Dermis blood vessel endothelial cell (primary cell): ENCODE data around the gene METTL15. TPM values are rescaled to one million over a fixed set of nuclear protein-coding genes. Genes with fewer than 3 reads are reported as not detected.
A peak's percentile ranks its signal among the peaks of the same experiment; 100 is the strongest.
"Not testable (repeated sequence)": the region's sequence is repeated elsewhere in the genome, so short reads cannot be mapped to it uniquely, and the experiment has no call there.

Source experiments
- DNase-seq: peaks from one replicate; pipeline ENCODE4 v3.0.0; 2010
- total RNA-seq: library from RNA; depleted of rRNA; stranded (reverse); fragments of >200 nt; gene quantifications from 2 replicates; pipeline ENCODE4 v1.2.3, GENCODE V29; 2014

Gene METTL15
- total RNA-seq, 1 donor from 2014 or later, result 16.5 TPM

DNA sequence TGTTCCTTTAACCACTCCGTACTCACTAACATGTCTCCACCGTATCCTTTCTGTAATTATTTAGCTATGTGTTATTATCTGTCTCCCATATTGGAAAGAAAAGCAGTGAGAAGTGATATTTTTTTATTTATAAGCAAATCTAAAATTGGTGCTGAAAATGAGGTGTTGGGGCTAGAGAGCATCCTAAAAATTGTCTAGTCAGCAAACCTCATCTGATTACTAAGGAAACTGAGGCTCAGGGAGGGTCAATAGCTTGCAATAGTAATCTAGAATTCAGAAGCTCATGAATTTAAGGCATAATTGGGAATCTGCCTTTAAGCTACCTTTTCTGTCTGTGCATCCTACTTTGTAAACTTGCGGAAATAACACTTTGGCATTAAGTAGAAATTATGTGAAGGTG lies 190.0 kb downstream of the METTL15 start:
- no peak for DNase-seq

DNA sequence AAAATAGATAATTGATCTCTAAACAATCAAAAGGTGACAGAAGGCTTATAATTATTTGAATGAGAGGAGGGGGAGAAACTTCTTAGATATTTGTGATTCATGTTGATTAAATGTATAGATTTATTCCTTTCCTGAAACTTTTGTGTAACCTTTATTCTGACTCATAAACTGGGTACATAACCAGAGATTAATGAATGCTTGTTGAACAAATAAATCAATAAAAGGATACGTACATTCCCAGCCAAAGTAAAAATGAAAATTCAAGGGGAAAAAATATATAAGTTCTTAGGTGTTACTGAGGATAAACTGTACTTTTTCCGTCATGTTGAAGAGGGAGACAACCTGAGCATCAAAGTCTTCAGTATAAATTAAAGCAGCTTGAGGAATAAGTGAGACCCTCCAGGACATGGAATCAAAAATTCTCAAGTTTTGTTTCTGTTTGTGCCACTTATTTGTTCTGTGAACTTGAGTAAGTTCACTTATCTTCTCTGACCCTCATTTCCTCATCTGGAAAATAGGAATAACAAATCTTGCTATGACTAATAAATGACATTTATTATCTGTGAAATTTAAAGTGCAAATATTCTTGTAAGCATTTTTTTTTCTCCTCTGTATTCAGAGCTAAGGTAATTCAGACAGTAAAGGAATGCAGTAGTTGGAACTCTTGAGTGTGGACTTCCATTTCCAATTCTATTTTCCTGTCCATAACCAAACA lies 195.4 kb downstream of the METTL15 start:
- DNase-seq, result peak; percentile 24

DNA sequence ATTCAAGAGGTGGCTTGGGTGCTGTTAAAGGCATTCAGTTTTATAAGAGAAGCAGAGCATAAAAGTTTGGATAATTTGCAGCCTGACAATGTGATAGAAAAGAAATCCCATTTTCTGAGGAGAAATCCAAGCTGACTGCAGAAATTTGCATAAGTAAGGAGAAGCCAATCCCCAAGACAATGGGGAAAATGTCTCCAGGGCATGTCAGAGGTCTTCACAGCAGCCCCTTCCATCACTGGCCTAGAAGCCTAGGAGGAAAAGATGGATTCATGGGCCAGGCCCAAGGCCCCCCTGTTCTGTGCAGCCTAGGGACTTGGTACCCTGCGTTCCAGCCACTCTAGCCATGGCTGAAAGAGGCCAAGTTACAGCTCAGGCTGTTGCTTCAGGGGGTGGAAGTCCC lies 207.3 kb downstream of the METTL15 start:
- DNase-seq, result no peak

DNA sequence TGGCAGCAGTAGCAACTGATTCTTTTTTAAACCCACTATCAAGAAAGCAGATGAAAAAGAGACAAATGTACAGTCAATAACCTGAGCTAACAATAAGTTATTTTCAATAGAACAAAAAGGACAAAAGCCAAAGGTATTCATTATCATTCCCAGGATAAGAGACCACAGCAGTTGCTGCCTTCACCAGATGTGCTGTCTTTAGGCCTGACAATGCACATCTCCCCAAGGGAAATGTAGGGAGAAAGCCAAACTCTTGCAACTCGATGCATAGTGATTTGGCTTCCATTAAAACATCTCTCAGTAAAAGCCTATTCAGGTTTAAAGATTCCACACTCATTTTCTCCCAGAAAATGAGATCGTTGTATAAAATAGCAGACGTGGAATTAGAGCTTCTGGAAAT lies 210.7 kb downstream of the METTL15 start:
- DNase-seq, result no peak

DNA sequence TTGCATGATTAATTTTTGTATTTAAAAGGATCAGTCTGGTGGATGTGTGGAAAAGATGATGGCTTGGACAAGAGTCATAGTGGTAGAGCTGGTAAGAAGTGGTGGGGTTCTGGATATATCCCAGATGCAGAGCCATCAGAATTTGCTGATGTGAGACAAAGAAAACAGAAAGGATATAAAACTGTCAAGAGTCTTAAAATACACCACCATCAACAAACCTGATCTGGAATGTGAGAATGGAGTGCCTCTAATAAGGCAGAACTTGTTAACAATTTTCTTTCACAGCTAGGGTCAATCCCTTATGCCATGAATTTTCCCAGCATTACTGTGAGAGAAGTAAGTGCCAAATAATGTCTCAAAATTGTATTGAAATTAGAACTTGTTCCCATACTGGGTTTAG lies 215.4 kb downstream of the METTL15 start:
- DNase-seq, result no peak

DNA sequence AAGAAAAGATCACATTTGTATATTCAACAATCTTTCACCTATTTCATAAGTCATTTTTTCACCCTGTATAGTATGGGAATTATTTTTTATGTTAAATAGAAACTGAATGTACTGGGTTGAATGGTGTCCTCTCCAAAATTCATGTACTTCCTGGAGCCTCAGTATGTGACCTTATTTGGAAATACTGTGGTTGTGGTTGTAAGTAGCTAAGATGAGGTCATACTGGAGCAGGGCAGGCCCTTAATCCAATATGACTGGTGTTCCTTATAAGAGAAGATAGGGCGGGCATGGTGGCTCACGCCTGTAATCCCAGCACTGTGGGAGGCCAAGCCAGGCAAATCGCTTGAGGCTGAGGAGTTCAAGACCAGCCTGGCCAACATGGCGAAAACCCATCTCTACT lies 224.2 kb downstream of the METTL15 start:
- not testable (repeated sequence) for DNase-seq

DNA sequence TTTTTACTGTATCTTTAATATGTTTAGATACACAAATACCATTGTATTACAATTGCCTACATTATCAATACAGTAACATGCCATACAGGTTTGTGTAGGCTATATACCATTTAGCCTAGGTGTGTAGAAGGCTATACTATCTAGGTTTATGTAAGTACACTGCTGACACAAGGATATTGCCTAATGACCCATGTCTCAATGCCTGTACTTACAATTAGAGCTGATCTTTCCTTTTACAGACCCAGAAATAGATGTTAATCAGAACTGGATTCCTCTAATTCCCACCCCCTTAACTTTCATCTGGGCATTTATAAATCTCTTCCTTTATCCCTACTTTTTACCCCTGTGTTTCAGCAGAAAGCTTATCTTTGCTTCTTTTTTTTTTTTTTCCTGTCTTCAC lies 229.5 kb downstream of the METTL15 start:
- DNase-seq, result no peak

DNA sequence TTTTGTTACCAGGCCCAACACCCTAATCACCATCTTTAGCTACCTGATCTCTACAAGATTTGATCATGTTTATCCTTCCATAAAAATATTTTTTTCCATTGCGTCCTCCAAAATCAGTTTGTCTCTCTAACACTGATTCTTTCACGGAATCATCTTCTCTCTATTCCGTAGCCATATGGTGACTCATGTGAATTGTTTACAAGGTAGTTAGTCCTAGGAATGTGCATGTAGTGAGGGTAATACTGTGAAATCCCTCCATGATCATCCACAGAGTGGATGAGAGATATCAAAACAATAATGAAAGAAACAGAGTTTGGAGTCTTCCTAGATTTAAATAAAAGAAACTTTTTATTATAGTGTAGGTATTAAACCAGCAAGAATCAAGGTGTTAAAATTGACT lies 230.2 kb downstream of the METTL15 start:
- no peak for DNase-seq

DNA sequence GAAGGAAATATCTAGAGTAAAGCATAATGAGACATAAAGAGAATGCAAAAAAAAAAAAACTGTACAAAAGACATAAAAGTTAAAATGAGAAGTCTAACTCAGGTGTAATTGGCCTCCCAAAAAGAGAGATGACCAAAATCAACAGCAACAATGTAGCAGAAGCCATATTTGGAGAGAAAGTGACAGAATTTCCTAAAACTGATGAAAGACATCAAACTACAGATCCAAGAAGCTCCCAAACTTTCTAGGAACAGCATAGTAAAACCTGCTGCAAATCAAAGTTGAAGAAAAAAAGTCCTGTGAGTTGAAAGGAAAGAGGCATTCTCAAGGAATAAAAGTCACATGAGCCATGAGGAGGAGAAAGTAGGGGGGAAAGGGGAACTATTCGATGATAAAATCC lies 231.3 kb downstream of the METTL15 start:
- no peak for DNase-seq

DNA sequence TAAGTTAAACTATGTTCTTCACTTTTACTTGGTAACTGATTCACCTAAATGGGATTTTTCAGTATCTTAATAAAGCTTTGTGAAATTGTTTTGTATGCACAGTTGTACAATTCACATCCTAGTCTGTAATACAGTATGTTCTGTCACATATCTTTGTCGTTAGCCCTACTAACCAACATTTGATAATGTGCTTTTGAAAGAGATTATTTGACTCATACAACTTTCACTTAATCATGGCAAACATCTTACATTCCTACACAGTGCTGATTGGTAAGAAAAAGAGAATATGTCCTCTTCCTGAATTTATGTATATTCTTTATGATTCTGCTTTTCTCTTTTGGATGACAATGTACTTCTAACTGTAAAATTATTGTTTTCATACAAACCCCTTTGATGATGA lies 234.5 kb downstream of the METTL15 start:
- no peak for DNase-seq

DNA sequence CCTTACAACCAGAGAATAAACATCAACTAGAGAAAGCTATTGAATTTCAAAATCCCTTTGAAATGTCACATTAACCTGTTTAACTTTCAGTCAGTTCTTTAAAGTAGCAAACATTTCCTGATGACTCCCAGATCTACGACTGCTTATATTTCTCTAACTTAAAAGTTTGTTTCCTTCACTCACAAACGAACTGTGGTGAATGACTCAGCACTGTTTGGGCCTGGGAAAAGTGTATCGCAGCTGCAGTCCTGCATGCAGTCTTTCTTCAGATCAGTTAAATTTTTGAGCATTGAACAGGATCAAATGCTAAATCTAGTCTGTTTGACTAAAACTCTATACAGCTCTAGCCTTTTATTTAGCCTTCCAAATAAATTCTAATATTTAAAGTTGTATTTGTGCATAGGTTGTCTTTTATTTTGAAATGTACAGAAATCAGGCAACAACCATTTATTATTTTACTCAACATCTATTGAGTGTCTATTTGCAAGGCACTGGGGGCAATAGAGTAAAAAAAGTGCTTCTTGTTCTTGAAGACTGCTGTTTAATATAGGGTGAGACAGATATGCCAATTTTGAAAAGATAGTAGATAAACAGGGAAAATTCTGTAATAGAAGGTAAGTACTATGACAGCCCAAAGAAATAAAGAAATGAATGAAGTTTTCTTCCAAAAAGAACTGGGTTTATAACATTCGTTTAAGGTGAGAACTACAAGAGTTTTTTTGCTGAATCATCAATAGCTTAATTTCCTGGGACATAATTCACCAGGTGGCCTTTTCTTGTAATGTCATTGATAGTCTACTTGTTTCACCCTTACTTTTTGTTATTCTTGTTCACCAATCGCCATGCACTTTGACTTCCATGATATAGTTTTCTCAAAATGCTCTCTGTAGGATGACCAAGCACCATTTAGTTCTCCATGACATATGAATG lies 235.4 kb downstream of the METTL15 start:
- peak; percentile 70 for DNase-seq

DNA sequence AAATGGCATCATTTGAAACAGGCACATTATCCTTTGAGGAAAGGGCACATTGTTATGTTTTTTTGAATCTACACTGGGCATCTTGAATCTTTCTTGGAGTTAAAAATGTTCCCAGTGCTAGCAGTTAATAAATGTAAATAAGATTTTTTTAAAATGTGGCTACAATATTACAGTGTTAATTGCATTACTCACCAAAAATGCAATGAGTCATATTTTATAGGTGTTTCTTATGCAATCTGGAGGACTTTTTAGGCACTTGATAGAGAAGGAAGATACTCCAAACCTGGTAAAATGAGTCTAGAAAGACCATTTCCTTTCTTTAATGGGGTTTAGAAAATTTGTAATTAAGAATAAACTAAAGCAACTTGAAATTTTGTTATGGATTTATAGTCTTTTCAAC lies 238.0 kb downstream of the METTL15 start:
- DNase-seq, result no peak

DNA sequence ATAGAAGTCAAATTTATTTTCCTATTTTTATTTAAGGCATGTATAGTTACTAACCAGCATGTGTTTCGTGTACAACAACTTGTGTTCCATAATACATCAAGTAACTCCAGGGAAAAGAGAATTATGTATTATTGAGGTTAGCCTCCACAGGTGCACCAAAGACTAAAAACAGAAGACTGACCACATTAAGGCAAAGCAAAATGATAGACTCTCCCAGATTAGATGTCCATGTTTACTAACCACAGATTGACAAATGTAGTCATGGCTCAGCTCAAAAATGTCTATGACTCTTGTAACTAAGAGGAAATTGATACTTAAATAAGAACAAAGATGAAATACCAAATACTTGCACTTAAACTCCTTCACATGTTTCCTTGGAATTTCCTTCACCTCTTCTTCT lies 238.5 kb downstream of the METTL15 start:
- no peak for DNase-seq

DNA sequence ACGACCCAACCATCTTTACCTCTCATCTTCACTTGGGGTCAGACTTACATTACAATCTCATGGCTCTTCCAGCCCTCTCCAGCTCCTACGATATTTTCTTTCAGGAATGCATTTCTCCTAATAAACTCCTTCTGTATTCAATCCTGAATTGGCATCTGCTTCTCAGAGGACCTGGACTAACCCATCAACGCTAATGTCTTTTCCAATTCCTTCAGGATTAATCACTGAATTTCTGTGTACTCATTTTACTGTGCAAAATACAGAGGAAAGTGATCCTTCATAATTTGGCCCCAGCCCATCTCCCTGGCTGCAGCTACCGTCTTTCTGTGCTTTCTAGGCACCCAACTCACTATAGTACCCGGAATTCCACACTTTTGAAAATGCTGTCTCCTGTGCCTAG lies 239.2 kb downstream of the METTL15 start:
- DNase-seq, result no peak

DNA sequence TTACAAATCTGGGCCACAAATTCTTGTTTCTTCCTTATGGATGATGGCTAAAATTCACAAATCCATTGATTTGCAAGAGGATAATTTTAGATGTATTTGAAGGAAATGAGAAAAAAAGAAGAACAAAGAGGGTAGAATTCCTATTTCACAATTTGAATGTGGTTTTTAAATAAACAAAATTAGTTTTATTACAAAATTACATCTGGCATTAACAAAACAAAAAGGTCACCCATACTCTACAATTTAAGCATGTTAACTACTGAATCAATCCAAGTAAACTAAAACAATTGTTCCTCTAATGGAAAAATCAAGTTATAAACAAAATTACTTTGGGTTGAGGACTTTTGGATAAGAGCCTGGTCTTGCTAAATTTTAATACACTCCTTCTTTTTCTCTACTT lies 242.0 kb downstream of the METTL15 start:
- DNase-seq, result no peak

DNA sequence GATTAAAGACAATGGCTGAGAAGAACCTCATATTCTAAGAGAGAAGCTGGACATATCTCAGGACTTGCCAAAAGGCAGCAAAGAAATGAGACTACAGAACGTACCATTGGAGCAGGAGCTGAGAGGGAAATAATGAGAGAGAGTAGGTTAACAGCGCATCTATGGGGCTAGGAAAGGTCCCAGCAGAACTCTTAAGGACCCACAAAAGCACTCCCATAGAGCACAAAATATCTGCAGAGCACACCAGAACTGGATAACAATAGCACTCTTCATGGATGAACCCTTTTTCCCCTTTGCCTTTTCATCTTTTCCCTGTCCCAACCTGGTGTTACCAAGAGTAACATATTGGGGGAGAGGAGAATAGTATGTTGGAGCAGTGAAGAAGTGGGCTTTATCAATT lies 245.8 kb downstream of the METTL15 start:
- no peak for DNase-seq

DNA sequence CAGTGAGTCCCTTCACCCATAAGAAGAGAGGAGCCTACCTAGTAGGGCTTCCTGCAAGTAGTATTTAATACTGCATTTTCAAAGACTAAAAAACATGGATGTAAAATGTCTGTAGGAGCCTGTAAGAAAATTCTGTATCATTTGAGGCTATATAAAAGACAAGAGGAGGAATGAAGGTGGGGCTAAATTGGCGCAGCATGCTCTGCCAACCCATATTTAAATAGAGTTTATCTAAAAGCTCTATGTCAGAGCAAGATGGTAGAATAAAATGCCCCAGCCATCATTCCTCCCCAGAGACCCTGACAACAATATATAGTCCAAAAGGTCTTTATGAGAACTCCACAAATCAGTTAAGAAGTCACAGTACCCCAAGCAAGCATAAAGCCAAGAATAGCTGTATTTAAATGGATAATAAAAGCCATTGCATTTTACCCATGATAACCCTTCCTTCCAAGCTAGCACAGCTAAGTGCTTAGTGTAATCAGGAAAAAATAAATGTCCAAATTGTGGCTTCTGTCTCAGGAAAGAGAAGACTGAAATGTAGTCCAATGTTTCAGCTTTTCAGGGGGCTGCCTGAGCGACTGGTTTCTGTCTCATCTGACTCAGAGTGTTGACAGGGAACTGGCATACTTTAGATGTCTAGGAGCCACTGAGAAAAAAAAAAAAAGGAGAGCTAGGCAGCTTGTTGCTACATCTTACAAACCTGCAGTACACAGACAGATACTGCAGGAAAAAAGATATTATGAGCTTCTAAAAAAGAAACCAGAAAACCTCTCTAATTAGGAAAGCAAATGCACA lies 258.6 kb downstream of the METTL15 start:
- DNase-seq, result no peak

DNA sequence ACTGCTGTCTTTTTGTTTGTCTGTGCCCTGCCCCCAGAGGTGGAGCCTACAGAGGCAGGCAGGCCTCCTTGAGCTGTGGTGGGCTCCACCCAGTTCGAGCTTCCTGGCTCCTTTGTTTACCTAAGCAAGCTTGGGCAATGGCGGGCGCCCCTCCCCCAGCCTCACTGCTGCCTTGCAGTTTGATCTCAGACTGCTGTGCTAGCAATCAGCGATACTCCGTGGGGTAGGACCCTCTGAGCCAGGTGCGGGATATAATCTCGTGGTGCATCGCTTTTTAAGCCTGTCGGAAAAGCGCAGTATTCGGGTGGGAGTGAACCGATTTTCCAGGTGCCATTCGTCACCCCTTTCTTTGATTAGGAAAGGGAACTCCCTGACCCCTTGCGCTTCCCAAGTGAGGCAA lies 269.9 kb downstream of the METTL15 start:
- not testable (repeated sequence) for DNase-seq

Other genes with a start within 250 kb of the METTL15 start
- 4.8 and 17.9 TPM in 2 replicates for gene KIF18A, start 232 bp upstream of the METTL15 start, total RNA-seq